OCI-LY1 (cell line): Measurements from ENCODE around the gene PERCC1.

Experiments used
- EZH2 ChIP-seq: fragments of 200-600 bp; sonication (generic), shearing (Covaris generic); IDR thresholded peaks from 2 replicates; pipeline ENCODE4 v1.8.0; 2017; ENCODE audit warnings: borderline replicate concordance, mixed run types, mild to moderate bottlenecking, antibody characterized with exemption, low read length, moderate library complexity, mixed read lengths
- TF ChIP-seq, protein P1 (sequence below): fragments of 200-600 bp; sonication (generic), shearing (Covaris generic); IDR thresholded peaks from 2 replicates; pipeline ENCODE4 v1.5.1; 2017; ENCODE audit warnings: mild to moderate bottlenecking, antibody characterized with exemption, low read length, moderate library complexity, mixed read lengths

DNA sequence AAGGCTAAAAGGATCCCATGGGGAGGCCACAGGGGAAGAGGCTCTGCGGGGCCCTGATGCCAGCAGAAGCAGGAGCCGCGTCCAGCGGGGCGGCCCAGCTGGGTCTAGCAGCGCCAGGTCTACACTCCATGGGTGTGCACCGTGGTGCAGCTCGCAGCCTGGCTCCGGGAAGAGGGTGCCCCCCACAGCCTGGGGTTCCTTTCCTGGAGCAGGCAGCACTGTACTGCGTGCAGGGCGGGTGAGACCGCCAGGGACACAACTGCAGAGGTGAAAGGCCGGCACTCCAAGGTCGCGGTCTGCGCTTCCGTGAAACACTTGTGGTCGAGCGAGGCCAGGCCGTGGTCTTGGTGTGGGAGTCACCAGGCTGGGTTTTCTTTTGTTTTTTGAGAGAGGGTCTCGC lies 20.0 kb downstream of the PERCC1 start:
- TF ChIP-seq, protein P1, sequence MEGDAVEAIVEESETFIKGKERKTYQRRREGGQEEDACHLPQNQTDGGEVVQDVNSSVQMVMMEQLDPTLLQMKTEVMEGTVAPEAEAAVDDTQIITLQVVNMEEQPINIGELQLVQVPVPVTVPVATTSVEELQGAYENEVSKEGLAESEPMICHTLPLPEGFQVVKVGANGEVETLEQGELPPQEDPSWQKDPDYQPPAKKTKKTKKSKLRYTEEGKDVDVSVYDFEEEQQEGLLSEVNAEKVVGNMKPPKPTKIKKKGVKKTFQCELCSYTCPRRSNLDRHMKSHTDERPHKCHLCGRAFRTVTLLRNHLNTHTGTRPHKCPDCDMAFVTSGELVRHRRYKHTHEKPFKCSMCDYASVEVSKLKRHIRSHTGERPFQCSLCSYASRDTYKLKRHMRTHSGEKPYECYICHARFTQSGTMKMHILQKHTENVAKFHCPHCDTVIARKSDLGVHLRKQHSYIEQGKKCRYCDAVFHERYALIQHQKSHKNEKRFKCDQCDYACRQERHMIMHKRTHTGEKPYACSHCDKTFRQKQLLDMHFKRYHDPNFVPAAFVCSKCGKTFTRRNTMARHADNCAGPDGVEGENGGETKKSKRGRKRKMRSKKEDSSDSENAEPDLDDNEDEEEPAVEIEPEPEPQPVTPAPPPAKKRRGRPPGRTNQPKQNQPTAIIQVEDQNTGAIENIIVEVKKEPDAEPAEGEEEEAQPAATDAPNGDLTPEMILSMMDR = no peak
- no peak for TF ChIP-seq EZH2
